GM23338 (cell line): ENCODE measurements around the gene CPB2. TPM values are rescaled to one million over a fixed set of nuclear protein-coding genes. Genes with fewer than 3 reads are reported as not detected.

ENCODE experiments used
- ATAC-seq: fragments of 200-7000 bp; cut with Tn5 transposase; 3 replicates; pipeline ENCODE4 v1.9.1; 2020
- DNase-seq: peaks from one replicate; pipeline ENCODE4 v3.0.0-alpha.2; 2015; ENCODE audit warnings: low spot score
- H2AFZ ChIP-seq: fragments of 200-600 bp; sonication (generic); 2 replicates; pipeline ENCODE4 v1.8.0; 2016; ENCODE audit warnings: antibody characterized with exemption, mild to moderate bottlenecking, moderate library complexity
- H3F3A ChIP-seq: fragments of 200-600 bp; sonication (generic); replicated peaks from 2 replicates; pipeline ENCODE4 v1.8.0; 2017; ENCODE audit warnings: antibody characterized with exemption, mixed run types, low read depth
- H3K27ac ChIP-seq: fragments of 200-600 bp; sonication (generic); 2 replicates; pipeline ENCODE4 v1.6.1; 2016; ENCODE audit warnings: low read depth
- H3K27me3 ChIP-seq: fragments of 200-600 bp; sonication (generic); 2 replicates; pipeline ENCODE4 v1.8.0; 2016; ENCODE audit warnings: mild to moderate bottlenecking, mixed run types, moderate library complexity; ENCODE audit not compliant: insufficient read depth
- H3K36me3 ChIP-seq: fragments of 200-600 bp; sonication (generic); 2 replicates; pipeline ENCODE4 v1.8.0; 2016; ENCODE audit warnings: mild to moderate bottlenecking; ENCODE audit not compliant: insufficient read depth
- H3K4me1 ChIP-seq: fragments of 200-600 bp; sonication (generic); 2 replicates; pipeline ENCODE4 v1.8.0; 2016; ENCODE audit warnings: mild to moderate bottlenecking, moderate library complexity; ENCODE audit not compliant: insufficient read depth
- H3K4me2 ChIP-seq: fragments of 200-600 bp; sonication (generic); 2 replicates; pipeline ENCODE4 v1.7.1; 2017; ENCODE audit warnings: mixed run types
- H3K4me3 ChIP-seq: fragments of 200-600 bp; sonication (generic); 2 replicates; pipeline ENCODE4 v1.6.1; 2016; ENCODE audit warnings: mixed run types
- H3K79me2 ChIP-seq: fragments of 200-600 bp; sonication (generic); replicated peaks from 2 replicates; pipeline ENCODE4 v1.8.0; 2017; ENCODE audit warnings: mild to moderate bottlenecking; ENCODE audit not compliant: insufficient read depth
- H3K9me2 ChIP-seq: fragments of 200-600 bp; sonication (generic); 2 replicates; pipeline ENCODE4 v1.8.0; 2017; ENCODE audit not compliant: insufficient read depth
- H4K20me1 ChIP-seq: fragments of 200-600 bp; sonication (generic); replicated peaks from 2 replicates; pipeline ENCODE4 v1.8.0; 2017; ENCODE audit warnings: mild to moderate bottlenecking; ENCODE audit not compliant: insufficient read depth
- H3K27ac Mint-ChIP-seq: 2 replicates; pipeline ENCODE4 v1.8.0; 2020; ENCODE audit warnings: inconsistent platforms, mild to moderate bottlenecking, moderate library complexity, mixed read lengths
- H3K27me3 Mint-ChIP-seq: 3 replicates; pipeline ENCODE4 v1.8.0; 2022; ENCODE audit warnings: low read depth, mild to moderate bottlenecking, moderate library complexity, mixed read lengths, inconsistent platforms; ENCODE audit not compliant: insufficient read depth, poor library complexity
- H3K36me3 Mint-ChIP-seq: 3 replicates; pipeline ENCODE4 v1.8.0; 2021; ENCODE audit warnings: low read depth, mild to moderate bottlenecking, inconsistent platforms, moderate library complexity, mixed read lengths
- H3K4me1 Mint-ChIP-seq: 3 replicates; pipeline ENCODE4 v1.8.0; 2020; ENCODE audit warnings: mild to moderate bottlenecking, inconsistent platforms, mixed read lengths
- H3K4me3 Mint-ChIP-seq: 3 replicates; pipeline ENCODE4 v1.8.0; 2021; ENCODE audit warnings: moderate library complexity, mild to moderate bottlenecking, inconsistent platforms, mixed read lengths
- H3K9me3 Mint-ChIP-seq: 3 replicates; pipeline ENCODE4 v1.8.0; 2020; ENCODE audit warnings: moderate library complexity, mild to moderate bottlenecking, inconsistent platforms, mixed read lengths
- CREB1 ChIP-seq: fragments of 250-450 bp; sonication (Bioruptor Pico); IDR thresholded peaks from 2 replicates; pipeline ENCODE4 v1.5.0; 2020; ENCODE audit warnings: low read depth, mild to moderate bottlenecking, moderate library complexity
- EZH2 ChIP-seq: fragments of 200-600 bp; sonication (generic); IDR thresholded peaks from one replicate; pipeline ENCODE4 v1.8.0; 2017; ENCODE audit warnings: antibody characterized with exemption, mild to moderate bottlenecking, low read depth; ENCODE audit not compliant: unreplicated experiment
- EZH2phosphoT487 ChIP-seq: fragments of 200-600 bp; sonication (generic); IDR thresholded peaks from one replicate; pipeline ENCODE4 v1.8.1; 2018; ENCODE audit warnings: antibody characterized with exemption; ENCODE audit not compliant: unreplicated experiment
- JUNB ChIP-seq: IDR thresholded peaks from one replicate; pipeline ENCODE4 v1.6.1; 2016; ENCODE audit warnings: antibody characterized with exemption; ENCODE audit not compliant: unreplicated experiment
- NANOG ChIP-seq: IDR thresholded peaks from 2 replicates; pipeline ENCODE4 v1.6.1; 2016; ENCODE audit warnings: antibody characterized with exemption, borderline replicate concordance
- POLR2AphosphoS5 ChIP-seq: IDR thresholded peaks from 2 replicates; pipeline ENCODE4 v1.6.1; 2016; ENCODE audit warnings: antibody characterized with exemption, low read depth
- REST ChIP-seq: IDR thresholded peaks from one replicate; pipeline ENCODE4 v1.6.1; 2018; ENCODE audit warnings: antibody characterized with exemption; ENCODE audit not compliant: unreplicated experiment
- STAT1 ChIP-seq: IDR thresholded peaks from one replicate; pipeline ENCODE4 v1.6.1; 2016; ENCODE audit warnings: antibody characterized with exemption; ENCODE audit not compliant: unreplicated experiment
- ZNF114 ChIP-seq: fragments of 250-450 bp; sonication (Bioruptor Pico); IDR thresholded peaks from 2 replicates; pipeline ENCODE4 v1.5.0; 2020; ENCODE audit warnings: mild to moderate bottlenecking, moderate library complexity
- ZNF331 ChIP-seq: fragments of 250-450 bp; sonication (Bioruptor Pico); IDR thresholded peaks from 2 replicates; pipeline ENCODE4 v1.5.0; 2020; ENCODE audit warnings: low read depth, mild to moderate bottlenecking, moderate library complexity
- polyA plus RNA-seq: library from polyadenylated mRNA; unstranded; fragments of >200 nt; fragmentation: Nextera tagmentation; extraction: Ambion mirVana; gene quantifications from 2 replicates; pipeline ENCODE4 v1.2.1, GENCODE V29; 2016
- total RNA-seq: library from RNA; depleted of rRNA; stranded (reverse); fragments of >200 nt; shearing (Covaris generic); gene quantifications from 2 replicates; pipeline ENCODE4 v1.2.3, GENCODE V29; 2014
- TF ChIP-seq, protein P1 (sequence below), 2 experiments: fragments of 200-600 bp in 1 of 2; sonication (generic) in 1 of 2; conservative IDR thresholded peaks; 2 replicates each; pipeline versions ENCODE4 v1.5.1 to v1.6.1; 2016 to 2017; ENCODE audit warnings: antibody characterized with exemption in 2 of 2, low read depth in 2 of 2, mild to moderate bottlenecking in 2 of 2, moderate library complexity in 1 of 2
- TF ChIP-seq, protein P2 (sequence below): IDR thresholded peaks from 2 replicates; pipeline ENCODE4 v1.6.1; 2016; ENCODE audit warnings: antibody characterized with exemption

Gene CPB2
- total and polyA plus RNA-seq, 2 experiments from 2014 or later: 0.47 TPM; not detected in 1

GRCh38 chr13:46032341-46032740, 72.5 kb downstream of the CPB2 start:
- H3K9me3 Mint-ChIP-seq: peaks cover 6% of the 10 kb centered on the region; the same call in 1 of the 3 replicates
- Histone ChIP-seq H4K20me1 (peaks cover 5% of the 10 kb centered on the region), H3K4me2 (no peak overlapping the region), H2AFZ (no peak overlapping the region), H3K4me3 (no peak overlapping the region), H3K36me3 (no peaks in the 10 kb centered on the region; the same call in 1 of the 2 replicates), H3F3A (no peaks in the 10 kb centered on the region), H3K4me1 (no peaks in the 10 kb centered on the region), H3K27me3 (no peaks in the 10 kb centered on the region), H3K27ac (no peak overlapping the region), H3K79me2 (peaks cover 95% of the 10 kb centered on the region), H3K9me2 (no peaks in the 10 kb centered on the region)
- no peak overlapping the region for H3K27ac Mint-ChIP-seq
- H3K36me3 Mint-ChIP-seq: peaks cover 31% of the 10 kb centered on the region
- H3K4me3 Mint-ChIP-seq: no peak overlapping the region
- no peak for ATAC-seq
- H3K27me3 Mint-ChIP-seq: no peaks in the 10 kb centered on the region
- TF ChIP-seq, protein P1, sequence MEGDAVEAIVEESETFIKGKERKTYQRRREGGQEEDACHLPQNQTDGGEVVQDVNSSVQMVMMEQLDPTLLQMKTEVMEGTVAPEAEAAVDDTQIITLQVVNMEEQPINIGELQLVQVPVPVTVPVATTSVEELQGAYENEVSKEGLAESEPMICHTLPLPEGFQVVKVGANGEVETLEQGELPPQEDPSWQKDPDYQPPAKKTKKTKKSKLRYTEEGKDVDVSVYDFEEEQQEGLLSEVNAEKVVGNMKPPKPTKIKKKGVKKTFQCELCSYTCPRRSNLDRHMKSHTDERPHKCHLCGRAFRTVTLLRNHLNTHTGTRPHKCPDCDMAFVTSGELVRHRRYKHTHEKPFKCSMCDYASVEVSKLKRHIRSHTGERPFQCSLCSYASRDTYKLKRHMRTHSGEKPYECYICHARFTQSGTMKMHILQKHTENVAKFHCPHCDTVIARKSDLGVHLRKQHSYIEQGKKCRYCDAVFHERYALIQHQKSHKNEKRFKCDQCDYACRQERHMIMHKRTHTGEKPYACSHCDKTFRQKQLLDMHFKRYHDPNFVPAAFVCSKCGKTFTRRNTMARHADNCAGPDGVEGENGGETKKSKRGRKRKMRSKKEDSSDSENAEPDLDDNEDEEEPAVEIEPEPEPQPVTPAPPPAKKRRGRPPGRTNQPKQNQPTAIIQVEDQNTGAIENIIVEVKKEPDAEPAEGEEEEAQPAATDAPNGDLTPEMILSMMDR (conservative IDR thresholded peaks at IDR 0.05; ENCODE audit: low read depth in 2 of 2): no peak
- TF ChIP-seq EZH2: no peak
- TF ChIP-seq NANOG: no peak
- no peak for TF ChIP-seq POLR2AphosphoS5
- no peak for TF ChIP-seq EZH2phosphoT487
- TF ChIP-seq ZNF331 (CRISPR knock-in tag): no peak
- H3K4me1 Mint-ChIP-seq: no peaks in the 10 kb centered on the region
- DNase-seq: no peak

DNA sequence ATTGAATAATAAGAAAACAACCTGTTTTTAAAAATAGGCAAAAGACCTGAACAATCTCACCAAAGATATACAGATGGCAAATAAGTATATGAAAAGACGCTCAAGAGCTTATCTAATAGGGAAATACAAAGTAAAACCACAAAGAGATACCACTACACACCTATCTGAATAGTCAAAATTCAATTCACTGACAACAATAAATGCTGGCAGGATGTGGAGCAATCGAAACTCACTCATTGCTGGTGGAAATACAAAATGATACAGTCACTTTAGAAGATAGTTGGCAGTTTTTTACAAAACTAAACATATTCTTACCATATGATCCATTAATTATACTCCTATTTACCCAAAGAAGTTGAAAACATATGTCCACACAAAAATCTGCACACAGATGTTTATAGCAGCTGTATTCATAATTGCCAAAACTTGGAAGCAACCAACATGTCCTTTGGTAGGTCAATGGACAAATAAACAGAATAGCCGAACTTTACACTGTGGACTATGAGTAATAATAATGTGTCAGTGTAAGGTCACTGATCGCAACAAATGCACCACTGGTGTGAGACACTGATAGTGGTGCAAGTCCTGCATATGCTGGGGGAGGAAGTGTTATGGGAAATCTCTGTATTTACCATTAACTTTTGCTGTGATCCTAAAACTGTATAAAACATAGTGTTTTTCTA, 73.1 kb downstream of the CPB2 start:
- H3K9me3 Mint-ChIP-seq: peaks cover 6% of the 10 kb centered on the region; the same call in 1 of the 3 replicates
- no peaks in the 10 kb centered on the region for H3K4me1 Mint-ChIP-seq
- Histone ChIP-seq H3K4me2 (no peak overlapping the region), H3K4me1 (no peaks in the 10 kb centered on the region), H4K20me1 (peaks cover 5% of the 10 kb centered on the region), H3K27me3 (no peaks in the 10 kb centered on the region), H3K79me2 (peaks cover 95% of the 10 kb centered on the region), H3F3A (no peaks in the 10 kb centered on the region), H3K9me2 (no peaks in the 10 kb centered on the region), H3K4me3 (no peak overlapping the region), H3K36me3 (no peaks in the 10 kb centered on the region; the same call in 1 of the 2 replicates), H2AFZ (no peak overlapping the region), H3K27ac (no peak overlapping the region)
- H3K36me3 Mint-ChIP-seq: peaks cover 31% of the 10 kb centered on the region
- no peaks in the 10 kb centered on the region for H3K27me3 Mint-ChIP-seq
- H3K27ac Mint-ChIP-seq: no peak overlapping the region
- ATAC-seq (no peak), DNase-seq (no peak)
- no peak overlapping the region for H3K4me3 Mint-ChIP-seq
- no peak for TF ChIP-seq EZH2phosphoT487
- TF ChIP-seq CREB1 (CRISPR knock-in tag): no peak
- TF ChIP-seq JUNB: no peak
- no peak for TF ChIP-seq EZH2
- no peak for TF ChIP-seq NANOG
- TF ChIP-seq STAT1: no peak
- TF ChIP-seq POLR2AphosphoS5: no peak
- TF ChIP-seq ZNF114 (CRISPR knock-in tag): no peak
- no peak for TF ChIP-seq ZNF331 (CRISPR knock-in tag)
- TF ChIP-seq REST: no peak
- TF ChIP-seq, protein P1 (conservative IDR thresholded peaks at IDR 0.05; ENCODE audit: low read depth in 2 of 2): no peak
- TF ChIP-seq, protein P2, sequence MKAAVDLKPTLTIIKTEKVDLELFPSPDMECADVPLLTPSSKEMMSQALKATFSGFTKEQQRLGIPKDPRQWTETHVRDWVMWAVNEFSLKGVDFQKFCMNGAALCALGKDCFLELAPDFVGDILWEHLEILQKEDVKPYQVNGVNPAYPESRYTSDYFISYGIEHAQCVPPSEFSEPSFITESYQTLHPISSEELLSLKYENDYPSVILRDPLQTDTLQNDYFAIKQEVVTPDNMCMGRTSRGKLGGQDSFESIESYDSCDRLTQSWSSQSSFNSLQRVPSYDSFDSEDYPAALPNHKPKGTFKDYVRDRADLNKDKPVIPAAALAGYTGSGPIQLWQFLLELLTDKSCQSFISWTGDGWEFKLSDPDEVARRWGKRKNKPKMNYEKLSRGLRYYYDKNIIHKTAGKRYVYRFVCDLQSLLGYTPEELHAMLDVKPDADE: no peak
